H9 (cell line): ENCODE measurements around the gene PIP5KL1. TPM values are rescaled to one million over a fixed set of nuclear protein-coding genes. Genes with fewer than 3 reads are reported as not detected.
A peak's percentile ranks its signal among the peaks of the same experiment; 100 is the strongest.

ENCODE experiments used
- DNase-seq: peaks from one replicate; pipeline ENCODE4 v3.0.0-alpha.2; 2017
- H2AFZ ChIP-seq: one replicate; pipeline ENCODE4 v1.6.1; 2013; ENCODE audit warnings: mild to moderate bottlenecking, low read length, control low read depth, moderate library complexity
- H2AK5ac ChIP-seq: 2 replicates; pipeline ENCODE4 v1.6.1; 2013; ENCODE audit warnings: low read length, control low read depth, mixed read lengths; ENCODE audit not compliant: insufficient read length
- H2BK120ac ChIP-seq: one replicate; pipeline ENCODE4 v1.6.1; 2013; ENCODE audit warnings: low read depth, mild to moderate bottlenecking, low read length, control low read depth, inconsistent platforms; ENCODE audit not compliant: poor library complexity, severe bottlenecking
- H2BK12ac ChIP-seq: 2 replicates; pipeline ENCODE4 v1.6.1; 2013; ENCODE audit warnings: low read length, control low read depth, mixed read lengths, low read depth; ENCODE audit not compliant: insufficient read length
- H2BK15ac ChIP-seq: 2 replicates; pipeline ENCODE4 v1.6.1; 2013; ENCODE audit warnings: low read depth, low read length, control low read depth
- H2BK20ac ChIP-seq: one replicate; pipeline ENCODE4 v1.6.1; 2013; ENCODE audit warnings: low read depth, mild to moderate bottlenecking, low read length, control low read depth, inconsistent platforms; ENCODE audit not compliant: poor library complexity, severe bottlenecking
- H2BK5ac ChIP-seq: 2 replicates; pipeline ENCODE4 v1.6.1; 2013; ENCODE audit warnings: low read length, control low read depth, mixed read lengths; ENCODE audit not compliant: insufficient read length
- H3K14ac ChIP-seq: 2 replicates; pipeline ENCODE4 v1.6.1; 2013; ENCODE audit warnings: low read length, control low read depth; ENCODE audit not compliant: insufficient read depth
- H3K18ac ChIP-seq: 2 replicates; pipeline ENCODE4 v1.6.1; 2013; ENCODE audit warnings: low read depth, mild to moderate bottlenecking, mixed read lengths, low read length, control low read depth; ENCODE audit not compliant: insufficient read length
- H3K23ac ChIP-seq: 2 replicates; pipeline ENCODE4 v1.6.1; 2013; ENCODE audit warnings: low read length, control low read depth, mixed read lengths, low read depth; ENCODE audit not compliant: insufficient read length
- H3K23me2 ChIP-seq: 2 replicates; pipeline ENCODE4 v1.6.1; 2013; ENCODE audit warnings: low read depth, mild to moderate bottlenecking, mixed read lengths, low read length, control low read depth; ENCODE audit not compliant: insufficient read length, poor library complexity, severe bottlenecking
- H3K27ac ChIP-seq: 2 replicates; pipeline ENCODE4 v1.5.1; 2013; ENCODE audit warnings: low read length, control low read depth, mixed read lengths, low read depth; ENCODE audit not compliant: insufficient read length
- H3K27me3 ChIP-seq: 2 replicates; pipeline ENCODE4 v1.6.1; 2013; ENCODE audit warnings: low read length, control low read depth, inconsistent platforms; ENCODE audit not compliant: insufficient read depth
- H3K4ac ChIP-seq: 2 replicates; pipeline ENCODE4 v1.6.1; 2013; ENCODE audit warnings: low read depth, mild to moderate bottlenecking, control low read depth, inconsistent platforms, low read length, moderate library complexity
- H3K4me1 ChIP-seq: 2 replicates; pipeline ENCODE4 v1.6.1; 2013; ENCODE audit warnings: low read length, control low read depth, inconsistent platforms; ENCODE audit not compliant: insufficient read depth
- H3K4me2 ChIP-seq: 2 replicates; pipeline ENCODE4 v1.6.1; 2013; ENCODE audit warnings: low read length, control low read depth, mixed read lengths; ENCODE audit not compliant: insufficient read length, insufficient read depth
- H3K56ac ChIP-seq: 2 replicates; pipeline ENCODE4 v1.6.1; 2013; ENCODE audit warnings: low read depth, mild to moderate bottlenecking, mixed read lengths, low read length, control low read depth; ENCODE audit not compliant: insufficient read length
- H3K79me1 ChIP-seq: 2 replicates; pipeline ENCODE4 v1.6.1; 2013; ENCODE audit warnings: low read depth, mild to moderate bottlenecking, moderate library complexity, low read length, control low read depth, inconsistent platforms; ENCODE audit not compliant: insufficient read depth, poor library complexity, severe bottlenecking
- H3K79me2 ChIP-seq: 2 replicates; pipeline ENCODE4 v1.6.1; 2013; ENCODE audit warnings: low read length, control low read depth, inconsistent platforms; ENCODE audit not compliant: insufficient read depth
- H3K9ac ChIP-seq: 2 replicates; pipeline ENCODE4 v1.6.1; 2013; ENCODE audit warnings: low read length, control low read depth, mixed read lengths; ENCODE audit not compliant: insufficient read length; ENCODE audit errors: extremely low read depth
- H3K9me3 ChIP-seq: one replicate; pipeline ENCODE4 v1.6.1; 2013; ENCODE audit warnings: low read depth, low read length, inconsistent platforms; ENCODE audit not compliant: control insufficient read depth
- H3T11ph ChIP-seq: one replicate; pipeline ENCODE4 v1.6.1; 2013; ENCODE audit warnings: mild to moderate bottlenecking, low read length, control low read depth, inconsistent platforms
- H4K20me1 ChIP-seq: one replicate; pipeline ENCODE4 v1.6.1; 2013; ENCODE audit not compliant: control insufficient read depth, insufficient read length, insufficient read depth
- H4K5ac ChIP-seq: 2 replicates; pipeline ENCODE4 v1.6.1; 2013; ENCODE audit warnings: low read depth, mild to moderate bottlenecking, mixed read lengths, low read length, control low read depth; ENCODE audit not compliant: insufficient read length
- H4K8ac ChIP-seq: replicated peaks from 2 replicates; pipeline ENCODE4 v1.6.1; 2013; ENCODE audit warnings: low read length, control low read depth, mixed read lengths, low read depth; ENCODE audit not compliant: insufficient read length
- H4K91ac ChIP-seq: 2 replicates; pipeline ENCODE4 v1.6.1; 2013; ENCODE audit warnings: low read depth, mild to moderate bottlenecking, moderate library complexity, mixed read lengths, low read length, control low read depth; ENCODE audit not compliant: insufficient read length
- H3K27ac Mint-ChIP-seq, 3 experiments: 2 replicates in 2 of 3; 3 replicates in 1 of 3; pipeline ENCODE4 v1.8.0; 2020 to 2021; ENCODE audit warnings: mixed read lengths in 3 of 3, mild to moderate bottlenecking in 1 of 3, moderate library complexity in 1 of 3
- H3K27me3 Mint-ChIP-seq: 2 replicates; pipeline ENCODE4 v1.8.0; 2021; ENCODE audit warnings: low read depth, mild to moderate bottlenecking, moderate library complexity, mixed read lengths
- H3K36me3 Mint-ChIP-seq, 3 experiments: 2 replicates in 2 of 3; 3 replicates in 1 of 3; pipeline ENCODE4 v1.8.0; 2020 to 2021; ENCODE audit warnings: low read depth in 3 of 3, mixed read lengths in 3 of 3; ENCODE audit not compliant: insufficient read depth in 1 of 3
- H3K4me1 Mint-ChIP-seq, 2 experiments: 2 replicates each; pipeline ENCODE4 v1.8.0; 2020; ENCODE audit warnings: mixed read lengths in 2 of 2
- H3K4me3 Mint-ChIP-seq, 2 experiments: 2 replicates in 1 of 2; 3 replicates in 1 of 2; pipeline ENCODE4 v1.8.0; 2020 to 2021; ENCODE audit warnings: mild to moderate bottlenecking in 2 of 2, mixed read lengths in 2 of 2, moderate library complexity in 1 of 2
- H3K9me3 Mint-ChIP-seq, 2 experiments: 2 replicates in 1 of 2; 3 replicates in 1 of 2; pipeline ENCODE4 v1.8.0; 2020; ENCODE audit warnings: mild to moderate bottlenecking in 2 of 2, mixed read lengths in 2 of 2, moderate library complexity in 1 of 2
- WGBS: extraction: QIAGEN DNeasy Blood & Tissue Kit; methylation state at CpG from one replicate; pipeline ENCODE4 v1.1.7; 2013; ENCODE audit warnings: missing lambda C conversion rate, low lambda C conversion rate, mixed read lengths; ENCODE audit not compliant: insufficient read length; ENCODE audit errors: extremely low coverage; 5-methylcytosine and 5-hydroxymethylcytosine counted together
- total RNA-seq: library from RNA; stranded (reverse); gene quantifications from 2 replicates; pipeline ENCODE4 v1.2.1, GENCODE V29; 2021
- TF ChIP-seq, protein P1 (sequence below): fragments of 200-600 bp; sonication (generic); conservative IDR thresholded peaks from 3 replicates; pipeline ENCODE4 v1.8.0; 2021; ENCODE audit warnings: antibody characterized with exemption, mild to moderate bottlenecking

Gene PIP5KL1
- total RNA-seq, 1 experiment from 2014 or later: 11.6 TPM

DNA sequence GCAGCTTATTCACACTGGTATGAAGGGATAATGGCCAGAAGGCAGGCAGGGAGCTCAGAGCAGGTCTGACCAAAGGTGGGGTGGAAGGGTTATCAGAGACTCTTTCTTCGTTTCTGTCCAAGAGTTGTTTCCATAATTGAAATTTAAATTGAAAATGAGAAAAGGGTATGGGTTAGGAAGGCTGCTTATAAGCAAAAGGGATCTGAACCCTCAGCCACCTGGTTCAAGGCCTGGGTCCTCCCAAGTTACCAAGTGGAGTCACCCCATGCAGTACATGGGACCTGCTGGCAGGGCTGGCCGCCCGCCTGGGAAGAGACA, 32.4 kb upstream of the PIP5KL1 start:
- H3K27me3 ChIP-seq: no peaks in the 10 kb centered on the region
- H3K23me2 ChIP-seq: no peaks in the 10 kb centered on the region
- no CpG with 5 or more reads among the region's 3 CpGs for whole genome bisulfite sequencing
- H3K9me3 Mint-ChIP-seq: no peaks in the 10 kb centered on the region
- peaks cover 2% of the 10 kb centered on the region for H3K79me1 ChIP-seq
- H2AFZ ChIP-seq: no peak overlapping the region
- peaks cover 10% of the 10 kb centered on the region; the same call in 1 of the 2 replicates for H3K79me2 ChIP-seq
- H2BK120ac ChIP-seq: no peak overlapping the region
- H3K27ac Mint-ChIP-seq: peak overlapping the region in 2 of 3 experiments; percentile 34 to 81; a peak in 2 of 7 replicates
- H3K4me1 Mint-ChIP-seq: peaks cover 56 to 67% of the 10 kb centered on the region in 2 experiments
- no peak overlapping the region for H4K5ac ChIP-seq
- H3K4me3 Mint-ChIP-seq: no peak overlapping the region
- H3K14ac ChIP-seq: no peak overlapping the region
- H3T11ph ChIP-seq: no peak overlapping the region
- H3K4me2 ChIP-seq: no peak overlapping the region
- no peak overlapping the region for H4K8ac ChIP-seq
- H3K9ac ChIP-seq: no peak overlapping the region
- H3K18ac ChIP-seq: no peak overlapping the region
- H2BK20ac ChIP-seq: no peak overlapping the region
- H4K91ac ChIP-seq: no peak overlapping the region
- H3K4me1 ChIP-seq: no peaks in the 10 kb centered on the region; the same call in 1 of the 2 replicates
- no peak overlapping the region for H3K23ac ChIP-seq
- no peaks in the 10 kb centered on the region for H4K20me1 ChIP-seq
- no peak overlapping the region for H3K4ac ChIP-seq
- H3K9me3 ChIP-seq: no peaks in the 10 kb centered on the region
- no peaks in the 10 kb centered on the region for H3K27me3 Mint-ChIP-seq
- no peak overlapping the region for H3K56ac ChIP-seq
- H2BK12ac ChIP-seq: no peak overlapping the region
- H3K36me3 Mint-ChIP-seq: peaks cover 0 to 9% (median 5%) of the 10 kb centered on the region in 3 experiments; a peak in 5 of 7 replicates
- no peak overlapping the region for H3K27ac ChIP-seq
- no peak overlapping the region for H2BK5ac ChIP-seq
- no peak overlapping the region for H2BK15ac ChIP-seq
- H2AK5ac ChIP-seq: no peak overlapping the region
- TF ChIP-seq, protein P1, sequence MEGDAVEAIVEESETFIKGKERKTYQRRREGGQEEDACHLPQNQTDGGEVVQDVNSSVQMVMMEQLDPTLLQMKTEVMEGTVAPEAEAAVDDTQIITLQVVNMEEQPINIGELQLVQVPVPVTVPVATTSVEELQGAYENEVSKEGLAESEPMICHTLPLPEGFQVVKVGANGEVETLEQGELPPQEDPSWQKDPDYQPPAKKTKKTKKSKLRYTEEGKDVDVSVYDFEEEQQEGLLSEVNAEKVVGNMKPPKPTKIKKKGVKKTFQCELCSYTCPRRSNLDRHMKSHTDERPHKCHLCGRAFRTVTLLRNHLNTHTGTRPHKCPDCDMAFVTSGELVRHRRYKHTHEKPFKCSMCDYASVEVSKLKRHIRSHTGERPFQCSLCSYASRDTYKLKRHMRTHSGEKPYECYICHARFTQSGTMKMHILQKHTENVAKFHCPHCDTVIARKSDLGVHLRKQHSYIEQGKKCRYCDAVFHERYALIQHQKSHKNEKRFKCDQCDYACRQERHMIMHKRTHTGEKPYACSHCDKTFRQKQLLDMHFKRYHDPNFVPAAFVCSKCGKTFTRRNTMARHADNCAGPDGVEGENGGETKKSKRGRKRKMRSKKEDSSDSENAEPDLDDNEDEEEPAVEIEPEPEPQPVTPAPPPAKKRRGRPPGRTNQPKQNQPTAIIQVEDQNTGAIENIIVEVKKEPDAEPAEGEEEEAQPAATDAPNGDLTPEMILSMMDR: no peak
- DNase-seq: no peak
